ENCODE data around the gene RIN3.

- TF ChIP-seq CTCF (IDR thresholded peaks at IDR 0.05; ENCODE audit: extremely low read depth in 1 of 2, insufficient read depth in 1 of 2, low read depth in 1 of 2, low read length in 2 of 2) (no peak), EZH2 (IDR thresholded peaks at IDR 0.05; ENCODE audit: borderline replicate concordance, low read depth, low read length, severe bottlenecking) (no peak), POLR2AphosphoS5 (IDR thresholded peaks at IDR 0.05; ENCODE audit: insufficient read depth, low read depth, low read length) (no peak)
- TF ChIP-seq, protein P1, sequence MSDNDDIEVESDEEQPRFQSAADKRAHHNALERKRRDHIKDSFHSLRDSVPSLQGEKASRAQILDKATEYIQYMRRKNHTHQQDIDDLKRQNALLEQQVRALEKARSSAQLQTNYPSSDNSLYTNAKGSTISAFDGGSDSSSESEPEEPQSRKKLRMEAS (IDR thresholded peaks at IDR 0.05; ENCODE audit: insufficient read depth, insufficient read length) = no peak
Observed at GRCh38 chr14:92564344-92565039, 50.9 kb downstream of the RIN3 start.
